OCI-LY1 (cell line): ENCODE measurements around the gene PTGS1.

Experiments
- H2AFZ ChIP-seq: fragments of 200-600 bp; sonication (generic), shearing (Covaris generic); 2 replicates; pipeline ENCODE4 v1.6.0; 2014; ENCODE audit warnings: antibody characterized with exemption, mild to moderate bottlenecking, low read length
- H3F3A ChIP-seq: fragments of 200-600 bp; sonication (generic), shearing (Covaris generic); 2 replicates; pipeline ENCODE4 v1.6.0; 2014; ENCODE audit warnings: mild to moderate bottlenecking, antibody characterized with exemption, low read length, moderate library complexity; ENCODE audit not compliant: insufficient read depth
- H3K27ac ChIP-seq: fragments of 200-600 bp; sonication (generic); 2 replicates; pipeline ENCODE4 v1.5.1; 2014; ENCODE audit warnings: low read length, mixed run types, mild to moderate bottlenecking, low read depth; ENCODE audit not compliant: poor library complexity, severe bottlenecking
- H3K27me3 ChIP-seq: fragments of 200-600 bp; sonication (generic); 2 replicates; pipeline ENCODE4 v1.6.0; 2014; ENCODE audit warnings: antibody characterized with exemption, mild to moderate bottlenecking, low read length, moderate library complexity; ENCODE audit not compliant: insufficient read depth
- H3K36me3 ChIP-seq: fragments of 200-600 bp; sonication (generic); 2 replicates; pipeline ENCODE4 v1.6.1; 2014; ENCODE audit warnings: mild to moderate bottlenecking, antibody characterized with exemption, low read length, moderate library complexity, mixed read lengths; ENCODE audit not compliant: insufficient read depth
- H3K4me1 ChIP-seq: fragments of 200-600 bp; sonication (generic); 2 replicates; pipeline ENCODE4 v1.5.1; 2014; ENCODE audit warnings: mild to moderate bottlenecking, low read length, moderate library complexity; ENCODE audit not compliant: insufficient read depth, severe bottlenecking
- H3K4me2 ChIP-seq: fragments of 200-600 bp; sonication (generic), shearing (Covaris generic); 2 replicates; pipeline ENCODE4 v1.6.1; 2014; ENCODE audit warnings: low read length
- H3K4me3 ChIP-seq: fragments of 200-600 bp; sonication (generic); 2 replicates; pipeline ENCODE4 v1.5.1; 2014; ENCODE audit warnings: low read length, low read depth, mild to moderate bottlenecking, mixed read lengths; ENCODE audit not compliant: poor library complexity, severe bottlenecking
- H3K79me2 ChIP-seq: fragments of 200-600 bp; shearing (Covaris generic); 2 replicates; pipeline ENCODE4 v1.6.1; 2016; ENCODE audit warnings: mixed run types, low read length, mixed read lengths; ENCODE audit not compliant: insufficient read depth
- H3K9ac ChIP-seq: fragments of 200-600 bp; sonication (generic), shearing (Covaris generic); 2 replicates; pipeline ENCODE4 v1.6.1; 2014; ENCODE audit warnings: mild to moderate bottlenecking, low read length, mixed read lengths
- H3K9me2 ChIP-seq: fragments of 200-600 bp; sonication (generic), shearing (Covaris generic); 2 replicates; pipeline ENCODE4 v1.6.1; 2014; ENCODE audit warnings: low read depth, mild to moderate bottlenecking, low read length, mixed read lengths
- H3K9me3 ChIP-seq: fragments of 200-600 bp; shearing (Covaris generic); 2 replicates; pipeline ENCODE4 v1.6.1; 2014; ENCODE audit warnings: low read length, mixed read lengths
- H4K20me1 ChIP-seq: fragments of 200-600 bp; sonication (generic), shearing (Covaris generic); 2 replicates; pipeline ENCODE4 v1.6.0; 2016; ENCODE audit warnings: mild to moderate bottlenecking, low read length; ENCODE audit not compliant: insufficient read depth
- CTCF ChIP-seq: fragments of 200-600 bp; sonication (generic), shearing (Covaris generic); IDR thresholded peaks from 2 replicates; pipeline ENCODE4 v1.5.1; 2017; ENCODE audit warnings: mild to moderate bottlenecking, antibody characterized with exemption, low read length, moderate library complexity, mixed read lengths
- EZH2 ChIP-seq: fragments of 200-600 bp; sonication (generic), shearing (Covaris generic); IDR thresholded peaks from 2 replicates; pipeline ENCODE4 v1.8.0; 2017; ENCODE audit warnings: borderline replicate concordance, mixed run types, mild to moderate bottlenecking, antibody characterized with exemption, low read length, moderate library complexity, mixed read lengths

PTGS1 gene

GRCh38 chr9:122349201-122349600, 21.6 kb upstream of the PTGS1 start:
- no peaks in the 10 kb centered on the region for H3F3A ChIP-seq
- H3K9me2 ChIP-seq, result no peaks in the 10 kb centered on the region
- no peak overlapping the region for H3K4me3 ChIP-seq
- TF ChIP-seq CTCF, result no peak
- no peak for TF ChIP-seq EZH2
- H3K9ac ChIP-seq, result no peak overlapping the region
- H4K20me1 ChIP-seq, result no peaks in the 10 kb centered on the region
- H2AFZ ChIP-seq, result no peak overlapping the region
- peaks cover 13% of the 10 kb centered on the region for H3K4me1 ChIP-seq
- H3K9me3 ChIP-seq, result no peaks in the 10 kb centered on the region
- no peaks in the 10 kb centered on the region for H3K36me3 ChIP-seq
- H3K79me2 ChIP-seq, result no peaks in the 10 kb centered on the region
- H3K4me2 ChIP-seq, result no peak overlapping the region
- 0 out of 2 replicates have a peak, but pooled peaks cover 3% of the 10 kb centered on the region for H3K27me3 ChIP-seq
- no peak overlapping the region for H3K27ac ChIP-seq

DNA sequence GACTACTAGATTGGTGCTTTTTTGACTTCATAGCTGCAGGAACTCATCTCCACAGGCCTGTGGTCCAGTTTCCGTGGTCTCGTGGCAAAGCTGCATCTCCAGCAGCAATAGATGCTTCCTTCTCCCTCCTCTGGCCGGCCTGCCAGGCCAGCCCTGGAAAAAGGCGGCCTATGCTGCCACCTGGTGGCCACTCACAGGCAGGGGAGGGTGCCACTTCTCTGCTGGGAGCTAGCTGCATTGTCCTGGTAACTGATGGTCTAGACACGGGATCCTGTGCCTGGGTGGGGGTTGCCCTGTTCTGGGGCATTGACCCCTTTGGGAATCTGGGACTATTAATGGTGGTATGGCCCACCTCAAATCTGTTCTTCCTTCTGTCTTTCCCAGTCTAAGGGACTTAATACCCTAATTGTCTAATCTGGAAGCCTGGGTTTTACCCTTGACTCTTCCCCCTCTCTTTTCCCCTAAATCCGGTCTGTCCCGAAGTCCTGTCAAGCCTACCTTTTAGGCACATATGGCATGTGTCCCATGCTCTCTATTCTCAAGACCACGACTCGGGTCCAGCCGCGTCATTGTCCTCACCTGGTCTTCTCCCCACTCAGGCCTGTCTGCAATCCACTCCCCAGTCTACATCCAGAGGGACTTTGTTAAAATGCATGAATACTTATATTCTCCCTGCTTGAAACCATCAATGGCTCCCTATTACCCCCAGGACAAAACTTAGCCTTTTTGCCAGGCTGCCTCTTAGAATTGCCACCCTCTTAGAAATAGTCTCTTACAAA, 20.1 kb upstream of the PTGS1 start:
- H3K4me2 ChIP-seq, result no peak overlapping the region
- TF ChIP-seq CTCF, result peak; percentile 94
- no peak for TF ChIP-seq EZH2
- no peak overlapping the region for H3K9ac ChIP-seq
- H3K4me3 ChIP-seq, result no peak overlapping the region
- no peak overlapping the region for H3K27ac ChIP-seq
- H3K79me2 ChIP-seq, result no peaks in the 10 kb centered on the region
- no peaks in the 10 kb centered on the region for H3K27me3 ChIP-seq
- no peaks in the 10 kb centered on the region for H3K9me3 ChIP-seq
- H4K20me1 ChIP-seq, result no peaks in the 10 kb centered on the region
- no peaks in the 10 kb centered on the region for H3F3A ChIP-seq
- no peaks in the 10 kb centered on the region for H3K9me2 ChIP-seq
- peaks cover 13% of the 10 kb centered on the region for H3K4me1 ChIP-seq
- no peak overlapping the region for H2AFZ ChIP-seq
- no peaks in the 10 kb centered on the region for H3K36me3 ChIP-seq

GRCh38 chr9:122354536-122355199, 16.2 kb upstream of the PTGS1 start:
- no peaks in the 10 kb centered on the region for H3K27me3 ChIP-seq
- H3K4me1 ChIP-seq, result no peaks in the 10 kb centered on the region
- TF ChIP-seq EZH2, result no peak
- no peak for TF ChIP-seq CTCF
- no peak overlapping the region for H3K4me3 ChIP-seq
- no peak overlapping the region for H3K9ac ChIP-seq
- H2AFZ ChIP-seq, result no peak overlapping the region
- no peak overlapping the region for H3K4me2 ChIP-seq
- H3F3A ChIP-seq, result no peaks in the 10 kb centered on the region
- no peaks in the 10 kb centered on the region for H4K20me1 ChIP-seq
- H3K36me3 ChIP-seq, result no peaks in the 10 kb centered on the region; the same call in 1 of the 2 replicates
- no peaks in the 10 kb centered on the region for H3K9me2 ChIP-seq
- no peak overlapping the region for H3K27ac ChIP-seq
- H3K9me3 ChIP-seq, result no peaks in the 10 kb centered on the region
- H3K79me2 ChIP-seq, result no peaks in the 10 kb centered on the region
